22Rv1 (cell line): Measurements from ENCODE around the gene COL5A1.

ENCODE experiments used
- CTCF ChIP-seq: fragments of 450-650 bp; IDR thresholded peaks from 2 replicates; pipeline ENCODE4 v1.5.1; 2017; ENCODE audit warnings: mild to moderate bottlenecking
- ZFX ChIP-seq: fragments of 450-650 bp; IDR thresholded peaks from 2 replicates; pipeline ENCODE4 v1.6.1; 2017; ENCODE audit warnings: antibody characterized with exemption, borderline replicate concordance

- peak; percentile 86 for TF ChIP-seq CTCF
- TF ChIP-seq ZFX = no peak
These were observed 47.9 kb downstream of the COL5A1 start for GRCh38 chr9:134689321-134690181.
